ENCODE measurements around the gene TCAP.
A peak's percentile ranks its signal among the peaks of the same experiment; 100 is the strongest.

TCAP gene, protein sequence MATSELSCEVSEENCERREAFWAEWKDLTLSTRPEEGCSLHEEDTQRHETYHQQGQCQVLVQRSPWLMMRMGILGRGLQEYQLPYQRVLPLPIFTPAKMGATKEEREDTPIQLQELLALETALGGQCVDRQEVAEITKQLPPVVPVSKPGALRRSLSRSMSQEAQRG

DNA sequence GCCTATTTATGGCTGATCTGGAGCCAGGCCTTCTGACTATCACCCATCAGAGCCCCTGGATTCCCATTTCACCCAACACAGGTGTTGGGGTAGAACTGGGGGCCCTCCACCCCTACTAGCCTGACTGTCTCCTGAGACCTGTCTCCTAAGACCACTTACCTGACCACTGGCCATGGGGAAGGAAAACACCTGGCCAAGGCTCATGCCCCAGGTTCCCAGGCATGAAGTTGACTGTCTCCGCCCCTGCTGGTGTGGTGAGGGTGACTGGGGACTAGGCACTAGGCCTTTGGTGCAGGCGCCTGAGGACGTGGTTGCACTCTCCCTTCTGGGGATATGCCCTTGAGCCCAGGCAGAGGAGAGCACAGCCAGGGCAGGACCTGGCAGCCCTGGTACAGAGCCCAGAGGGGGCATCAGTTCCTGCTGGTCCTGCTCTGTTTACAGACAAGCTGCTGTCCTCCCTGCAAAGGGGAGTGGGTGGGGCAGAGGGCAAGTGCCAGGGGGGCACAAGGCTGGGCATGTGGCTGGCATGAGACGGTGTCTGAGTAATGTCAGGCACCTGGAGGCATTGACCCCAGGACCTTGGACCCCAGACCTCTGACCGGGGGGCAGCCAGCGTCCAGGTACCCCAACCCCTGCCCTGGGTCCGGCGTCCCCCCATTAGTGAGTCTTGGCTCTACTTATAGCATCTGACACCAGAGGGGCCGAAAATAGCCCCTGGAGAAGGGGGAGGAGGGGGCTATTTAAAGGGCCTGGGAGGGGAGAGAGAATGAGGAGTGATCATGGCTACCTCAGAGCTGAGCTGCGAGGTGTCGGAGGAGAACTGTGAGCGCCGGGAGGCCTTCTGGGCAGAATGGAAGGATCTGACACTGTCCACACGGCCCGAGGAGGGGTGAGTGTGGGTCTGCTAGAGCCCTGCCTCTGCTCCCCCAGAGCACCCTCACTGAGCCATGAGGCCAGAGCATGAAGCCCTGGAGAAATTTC is at the start of gene TCAP:
TCAP (plus strand) TSS at position 769 of the 981 bp plus-strand sequence; CDS start at position 780, 11 bp downstream.
- DNase-seq, result no peak

- no peak for DNase-seq
Measured at GRCh38 chr17:39615434-39615833, 49.7 kb upstream of the TCAP start.

GRCh38 chr17:39617100-39617445 is 48.1 kb upstream of the TCAP start:
- DNase-seq, result peak in 1 of 14 donors; percentile 36

- peak in 10 of 14 donors; percentile 18 to 78 (median 42) for DNase-seq
Measured at GRCh38 chr17:39617446-39618245, 47.5 kb upstream of the TCAP start.

- peak in 1 of 14 donors; percentile 58 for DNase-seq
Measured at GRCh38 chr17:39618246-39618913, 46.8 kb upstream of the TCAP start.

DNA sequence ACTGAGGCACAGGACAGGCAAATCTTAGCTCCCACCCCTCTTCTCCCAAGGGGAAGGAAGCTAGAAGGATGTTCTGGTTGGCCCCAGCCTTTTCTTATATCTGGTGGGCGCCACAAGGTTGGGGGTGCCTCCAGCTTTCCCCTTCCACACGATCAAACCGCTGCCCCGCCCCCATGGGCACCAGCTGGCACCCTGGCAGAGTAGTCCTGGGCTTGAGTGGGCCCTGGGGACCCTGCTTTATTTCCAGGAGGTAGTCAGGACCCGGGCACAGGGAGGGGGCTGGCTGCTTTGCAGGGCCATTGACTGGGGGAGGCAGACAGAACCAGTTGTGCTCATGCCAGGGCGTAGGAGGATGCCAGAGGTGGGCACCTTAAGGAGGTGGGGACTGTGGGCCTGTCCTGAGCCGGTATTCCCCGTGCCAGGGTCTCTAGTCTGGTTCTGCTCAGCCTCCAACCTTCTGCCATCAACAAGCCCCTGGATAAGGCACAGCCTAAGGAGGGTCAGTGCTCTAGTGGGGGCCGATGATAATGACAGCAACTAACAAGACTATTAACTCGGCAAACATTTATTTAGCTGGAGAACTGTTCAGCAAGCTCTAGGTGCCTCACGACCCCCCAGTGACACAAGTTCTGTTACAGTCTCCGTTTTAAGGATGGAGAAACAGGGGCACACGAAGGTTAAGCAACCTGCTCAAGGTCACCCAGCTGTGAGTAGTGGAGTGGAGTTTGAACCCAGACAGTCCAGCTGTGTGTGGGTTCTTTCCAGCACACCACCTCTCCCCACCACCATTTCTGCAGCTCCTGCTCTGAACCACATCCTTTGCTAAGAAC is 46.0 kb upstream of the TCAP start:
- peak in 1 of 14 donors; percentile 21 for DNase-seq

DNA sequence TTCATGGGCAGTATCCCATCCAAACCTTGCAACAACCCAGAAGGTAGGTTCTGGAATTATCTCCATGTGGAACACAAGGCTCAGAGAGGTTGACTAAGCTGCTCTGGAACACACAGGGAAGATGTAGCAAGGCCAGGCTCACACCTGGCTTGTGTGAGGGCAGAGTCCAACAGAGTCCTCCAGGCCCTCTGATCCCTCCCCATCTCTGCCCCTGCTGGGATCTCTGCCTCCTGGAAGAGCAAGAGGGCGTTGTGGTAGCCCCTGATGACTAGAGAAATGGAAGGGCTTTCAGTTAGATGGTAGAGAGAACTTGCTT is 45.4 kb upstream of the TCAP start:
- DNase-seq, result no peak

DNA sequence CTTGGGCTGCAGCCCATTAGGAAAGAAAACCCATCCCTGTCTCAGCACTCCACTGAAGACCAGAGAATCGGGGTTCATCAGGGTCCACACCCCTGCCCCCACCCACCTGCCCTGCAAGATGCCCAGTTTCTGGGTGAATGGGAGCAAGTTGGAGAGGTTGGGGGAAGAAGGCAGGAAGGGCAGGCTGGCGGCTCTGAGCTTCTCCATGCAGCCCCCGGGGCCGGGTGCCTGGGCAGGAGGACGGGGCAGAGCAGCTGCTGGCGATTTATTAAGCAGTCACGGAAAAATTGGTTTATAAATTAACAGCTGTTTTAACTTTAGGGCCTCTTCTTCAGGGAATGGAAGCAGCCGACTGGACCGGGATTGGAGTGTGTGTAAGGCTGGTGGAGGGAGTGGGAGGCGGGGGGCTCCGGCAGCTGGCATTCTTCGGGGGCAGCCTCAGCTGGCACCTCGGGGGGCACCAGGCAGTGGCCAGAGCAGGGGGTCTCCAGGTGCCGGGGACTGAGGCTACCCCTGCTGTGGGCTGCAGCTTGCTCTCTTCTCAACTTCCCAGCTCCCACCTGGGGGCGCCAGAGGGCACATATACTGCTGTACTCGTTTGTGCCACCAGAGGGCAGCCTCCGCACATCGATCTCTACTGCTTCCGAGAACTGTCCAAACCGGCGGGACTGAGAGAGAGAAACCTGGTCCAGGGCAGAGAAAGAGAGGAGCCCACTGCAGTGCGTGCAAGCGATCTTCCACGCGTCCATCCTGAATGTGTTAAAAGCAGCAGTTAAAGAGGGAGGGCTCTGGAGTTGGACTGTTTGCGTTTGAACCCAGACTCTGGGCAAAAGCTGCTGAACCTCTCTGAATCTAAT is 43.4 kb upstream of the TCAP start:
- peak; percentile 42 to 88 (median 82) for DNase-seq

DNA sequence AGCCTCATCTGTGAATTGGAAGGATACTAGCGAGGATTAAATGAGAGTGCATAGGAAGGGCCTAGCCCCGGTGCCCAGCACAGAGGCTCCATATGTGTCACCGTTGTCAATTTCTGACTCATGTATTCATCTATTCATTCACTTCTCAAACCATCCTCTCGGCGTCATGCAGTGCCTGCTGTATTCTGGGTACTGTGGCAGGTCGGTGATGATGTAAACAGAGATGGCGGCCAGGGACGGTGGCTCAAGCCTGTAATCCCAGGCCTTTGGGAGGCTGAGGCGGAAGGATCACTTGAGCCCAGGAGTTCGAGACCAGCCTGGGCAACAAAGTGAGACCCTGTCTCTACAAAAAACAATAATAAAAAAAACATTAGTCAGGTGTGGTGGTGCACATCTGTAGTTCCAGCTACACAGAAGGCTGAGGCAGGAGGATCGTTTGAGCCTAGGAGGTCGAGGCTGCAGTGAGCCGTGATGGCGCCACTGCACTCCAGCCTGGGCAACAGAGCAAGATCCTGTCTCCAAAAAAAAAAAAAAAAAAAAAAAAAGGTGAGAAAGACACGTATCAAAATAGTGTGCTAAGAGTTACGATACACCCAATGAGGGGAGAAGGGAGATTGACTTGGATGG is 42.7 kb upstream of the TCAP start:
- DNase-seq, result no peak

GRCh38 chr17:39623356-39623950 is 41.7 kb upstream of the TCAP start:
- DNase-seq, result peak in 13 of 14 donors; percentile 26 to 85 (median 75)

- DNase-seq, result no peak
Measured at GRCh38 chr17:39624313-39624712, 40.8 kb upstream of the TCAP start.

DNA sequence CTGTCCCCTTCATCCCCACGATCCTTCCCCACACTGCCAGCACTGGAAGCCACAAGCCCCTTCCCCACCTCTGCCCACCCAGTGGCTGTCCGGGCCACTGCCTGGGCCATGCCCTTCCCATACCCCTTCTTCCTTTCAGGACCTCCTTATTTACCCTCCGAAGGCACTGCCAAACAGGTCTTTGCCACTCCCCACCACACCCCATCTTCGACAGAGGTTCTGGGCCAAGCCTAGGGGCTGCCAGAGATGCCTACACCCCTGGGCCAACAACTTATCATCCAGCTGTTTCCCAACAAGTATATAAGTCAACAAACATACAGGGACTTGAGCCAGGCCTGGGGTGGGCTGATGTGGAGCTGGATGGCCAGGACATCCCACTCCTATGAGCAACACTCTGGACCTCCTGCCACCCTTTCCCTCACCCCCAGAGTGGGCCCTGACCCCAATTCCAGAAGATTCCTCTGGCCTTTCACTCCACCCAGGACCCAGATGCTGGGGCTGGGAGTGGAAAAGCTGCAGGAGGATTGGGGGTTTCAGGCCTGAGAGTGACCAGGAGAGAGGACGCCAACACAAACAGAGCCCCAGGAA is 39.9 kb upstream of the TCAP start:
- no peak for DNase-seq

GRCh38 chr17:39626171-39627046 is 38.7 kb upstream of the TCAP start, which contains the start of gene PPP1R1B:
PPP1R1B (plus strand) TSS chr17:39626952; CDS start chr17:39627393, 441 bp downstream.
- peak in 3 of 14 donors; percentile 30 to 52 (median 38) for DNase-seq

GRCh38 chr17:39627047-39627711 is 38.0 kb upstream of the TCAP start:
- no peak for DNase-seq

GRCh38 chr17:39627712-39628516 is 37.2 kb upstream of the TCAP start:
- no peak for DNase-seq

GRCh38 chr17:39628655-39629493 is 36.3 kb upstream of the TCAP start:
- no peak for DNase-seq
